HG03108 (cell line): ENCODE measurements around the gene LRRTM4.

ENCODE experiments used
- ATAC-seq: cut with Tn5 transposase; IDR thresholded peaks from one replicate; pipeline ENCODE4 v1.9.1; 2021; ENCODE audit warnings: moderate library complexity; ENCODE audit not compliant: unreplicated experiment

LRRTM4 gene

GRCh38 chr2:77479395-77479794 lies 42.8 kb downstream of the LRRTM4 start:
- no peak for ATAC-seq

- no peak for ATAC-seq
These were observed 52.1 kb downstream of the LRRTM4 start for GRCh38 chr2:77470096-77470495.

GRCh38 chr2:77469106-77469505 lies 53.1 kb downstream of the LRRTM4 start:
- no peak for ATAC-seq

GRCh38 chr2:77459840-77460239 lies 62.3 kb downstream of the LRRTM4 start:
- ATAC-seq, result no peak

- no peak for ATAC-seq
These were observed 64.0 kb downstream of the LRRTM4 start for GRCh38 chr2:77458216-77458615.

GRCh38 chr2:77457665-77458064 lies 64.5 kb downstream of the LRRTM4 start:
- no peak for ATAC-seq

- ATAC-seq, result no peak
These were observed 79.1 kb downstream of the LRRTM4 start for GRCh38 chr2:77443076-77443475.

- no peak for ATAC-seq
These were observed 87.3 kb downstream of the LRRTM4 start for GRCh38 chr2:77434880-77435279.

GRCh38 chr2:77428946-77429345 lies 93.2 kb downstream of the LRRTM4 start:
- ATAC-seq, result no peak

- ATAC-seq, result no peak
These were observed 100.2 kb downstream of the LRRTM4 start for GRCh38 chr2:77421971-77422370.

- no peak for ATAC-seq
These were observed 103.6 kb downstream of the LRRTM4 start for GRCh38 chr2:77418537-77418936.

GRCh38 chr2:77404189-77404588 lies 118.0 kb downstream of the LRRTM4 start:
- ATAC-seq, result no peak

GRCh38 chr2:77398970-77399600 lies 123.1 kb downstream of the LRRTM4 start:
- no peak for ATAC-seq

- no peak for ATAC-seq
These were observed 124.4 kb downstream of the LRRTM4 start for GRCh38 chr2:77397763-77398162.

- no peak for ATAC-seq
These were observed 127.2 kb downstream of the LRRTM4 start for GRCh38 chr2:77395011-77395410.

GRCh38 chr2:77391119-77391518 lies 131.1 kb downstream of the LRRTM4 start:
- ATAC-seq, result no peak

- no peak for ATAC-seq
These were observed 134.9 kb downstream of the LRRTM4 start for GRCh38 chr2:77387324-77387723.

GRCh38 chr2:77372636-77373035 lies 149.5 kb downstream of the LRRTM4 start:
- no peak for ATAC-seq

- ATAC-seq, result no peak
These were observed 151.7 kb downstream of the LRRTM4 start for GRCh38 chr2:77370511-77370910.

- no peak for ATAC-seq
These were observed 158.9 kb downstream of the LRRTM4 start for GRCh38 chr2:77363277-77363676.

GRCh38 chr2:77348821-77349220 lies 173.4 kb downstream of the LRRTM4 start:
- no peak for ATAC-seq

GRCh38 chr2:77336013-77336412 lies 186.2 kb downstream of the LRRTM4 start:
- ATAC-seq, result no peak
